NCI-H345 treated with DMSO at 0.1 percent for 48 hours (cell line): ENCODE results near the gene C17orf67.

ENCODE experiments used
- DNase-seq: peaks from one replicate; lab custom pipeline; 2025; ENCODE audit not compliant: unreplicated experiment; lab: John Stamatoyannopoulos, UW

C17orf67 gene

DNA sequence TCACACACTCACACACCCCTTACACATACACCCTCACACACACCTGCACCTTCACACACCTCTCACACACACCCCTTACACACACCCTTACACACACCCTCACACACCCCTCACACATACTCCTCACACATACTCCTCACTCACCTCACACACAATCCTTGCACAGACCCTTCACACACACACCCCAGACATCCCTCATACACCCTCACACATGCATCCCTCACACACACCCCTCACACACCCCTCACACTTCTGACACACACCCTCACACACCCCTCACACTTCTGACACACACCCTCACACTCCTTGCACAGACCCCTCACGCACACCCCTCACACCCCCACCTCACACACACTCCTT lies 23.9 kb downstream of the C17orf67 start:
- no peak for DNase-seq

DNA sequence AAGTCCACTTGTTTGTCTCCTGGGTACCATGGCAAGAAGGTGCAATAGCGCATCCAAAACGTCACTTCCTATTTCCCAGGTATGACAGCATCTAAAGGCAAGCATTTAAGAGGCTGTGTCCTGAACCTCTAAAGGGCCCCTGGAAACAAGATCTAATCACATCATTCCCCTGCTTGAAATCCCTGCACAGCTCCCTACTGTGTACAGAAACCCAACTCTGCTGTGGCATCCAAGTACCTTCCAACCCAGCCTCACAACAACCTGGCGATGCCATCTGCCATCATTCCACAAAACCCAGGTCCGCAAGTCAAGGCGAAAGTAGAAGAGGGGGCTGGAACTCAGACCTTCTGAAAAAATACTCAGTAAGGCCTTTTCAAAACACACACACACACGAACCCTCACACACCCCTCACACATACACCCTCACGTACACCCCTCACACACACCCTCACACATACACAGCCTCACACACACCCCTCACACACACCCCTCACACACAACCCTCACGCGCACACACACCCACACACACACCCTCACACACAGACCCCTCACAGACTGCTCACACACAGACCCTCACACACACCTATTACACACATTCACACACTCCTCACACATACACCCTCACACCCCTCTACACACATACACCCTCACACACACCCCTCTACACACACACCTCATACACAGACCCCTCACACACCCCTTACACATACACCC lies 24.5 kb downstream of the C17orf67 start:
- no peak for DNase-seq

DNA sequence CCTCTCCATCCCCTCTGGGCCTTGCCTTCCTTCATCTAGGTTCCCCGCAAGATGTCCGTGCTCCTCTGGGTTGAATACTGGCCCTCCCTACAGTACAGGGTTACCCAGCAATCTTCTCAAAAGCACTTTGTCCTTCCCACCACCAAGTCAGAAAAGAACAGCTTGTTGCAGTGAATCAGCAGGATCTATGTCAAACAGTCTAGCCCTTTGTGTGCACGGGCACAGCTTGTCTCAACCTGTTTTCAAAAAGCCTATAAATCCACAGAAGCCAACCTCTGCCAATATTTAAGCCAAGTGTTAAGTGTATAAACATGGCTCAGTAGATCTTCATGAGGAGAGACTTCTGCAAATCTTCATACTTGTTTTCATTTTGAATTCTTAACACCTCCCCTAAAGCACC lies 25.2 kb downstream of the C17orf67 start:
- DNase-seq, result peak; percentile 38

DNA sequence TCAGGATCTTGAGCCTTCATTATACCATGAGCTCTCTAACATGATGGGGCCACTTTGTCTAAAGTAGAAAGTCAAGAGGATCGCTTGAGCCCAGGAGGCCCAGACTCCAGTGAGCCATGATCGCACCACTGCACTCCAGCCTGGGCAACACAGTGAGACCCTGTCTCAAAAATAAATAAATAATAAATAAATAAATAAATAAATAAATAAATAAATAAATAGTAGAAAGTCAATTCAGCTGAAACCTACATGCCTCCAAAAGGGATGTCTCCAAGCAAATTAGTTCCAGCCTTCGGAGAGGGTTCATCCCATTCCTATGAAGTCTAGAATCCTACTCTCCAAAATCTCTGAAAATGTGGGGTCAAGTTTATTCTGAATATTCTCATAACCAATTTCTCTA lies 26.0 kb downstream of the C17orf67 start:
- no peak for DNase-seq

DNA sequence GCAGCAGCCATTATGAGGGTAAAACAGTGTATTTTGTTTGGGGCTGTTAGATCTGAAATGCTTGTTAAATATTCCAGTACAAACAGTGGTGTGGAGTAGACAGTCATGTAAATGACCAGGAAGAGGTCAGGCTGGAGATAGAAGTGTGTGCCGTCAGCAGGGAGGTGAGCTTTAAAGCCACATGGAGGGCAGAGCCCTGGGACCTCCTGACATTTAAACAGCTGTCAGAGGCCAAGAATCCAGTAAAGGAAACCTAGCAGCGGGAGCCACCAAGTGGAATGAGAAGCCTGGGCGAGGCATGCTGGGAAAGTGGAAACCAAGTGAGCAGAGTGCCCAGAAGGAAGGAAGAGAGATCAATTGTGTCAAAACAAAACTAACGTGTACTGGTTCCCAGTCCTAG lies 26.8 kb downstream of the C17orf67 start:
- no peak for DNase-seq

DNA sequence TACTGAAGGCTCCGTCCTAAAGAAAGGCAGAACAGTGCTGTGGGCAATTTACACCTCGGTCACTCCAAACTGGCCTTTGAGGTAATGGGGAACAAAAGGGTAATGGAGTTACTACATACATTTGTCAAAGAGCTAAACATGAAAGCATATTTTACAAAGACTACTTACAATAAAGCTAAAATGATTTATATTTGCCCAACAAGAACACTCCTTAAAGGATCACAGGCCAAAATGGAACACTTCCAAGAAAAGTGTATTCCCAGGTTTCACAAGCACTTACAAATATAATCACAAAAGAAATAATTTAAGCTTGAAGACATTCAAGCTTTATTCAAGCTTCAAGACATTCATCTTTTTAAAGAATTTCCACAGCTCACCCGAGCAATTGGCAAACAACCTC lies 29.3 kb downstream of the C17orf67 start:
- no peak for DNase-seq

DNA sequence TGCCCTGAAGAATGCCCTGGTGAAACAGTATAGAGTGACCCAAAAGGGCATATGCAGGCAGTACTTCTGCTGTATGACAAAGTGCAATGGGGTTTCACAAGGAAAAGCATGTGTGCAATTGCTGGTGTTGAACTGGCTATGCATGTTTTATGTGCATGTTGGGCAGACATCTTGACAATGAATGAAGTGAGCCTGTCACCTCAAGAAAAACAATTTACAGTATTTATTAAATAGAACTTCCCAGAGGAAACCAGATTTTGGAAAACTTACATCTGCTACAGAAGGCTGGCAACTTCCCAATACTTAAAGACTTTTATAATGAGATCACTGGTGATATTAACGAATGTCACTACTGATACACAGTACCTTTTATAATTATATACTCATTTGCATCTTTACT lies 30.6 kb downstream of the C17orf67 start:
- DNase-seq, result no peak

DNA sequence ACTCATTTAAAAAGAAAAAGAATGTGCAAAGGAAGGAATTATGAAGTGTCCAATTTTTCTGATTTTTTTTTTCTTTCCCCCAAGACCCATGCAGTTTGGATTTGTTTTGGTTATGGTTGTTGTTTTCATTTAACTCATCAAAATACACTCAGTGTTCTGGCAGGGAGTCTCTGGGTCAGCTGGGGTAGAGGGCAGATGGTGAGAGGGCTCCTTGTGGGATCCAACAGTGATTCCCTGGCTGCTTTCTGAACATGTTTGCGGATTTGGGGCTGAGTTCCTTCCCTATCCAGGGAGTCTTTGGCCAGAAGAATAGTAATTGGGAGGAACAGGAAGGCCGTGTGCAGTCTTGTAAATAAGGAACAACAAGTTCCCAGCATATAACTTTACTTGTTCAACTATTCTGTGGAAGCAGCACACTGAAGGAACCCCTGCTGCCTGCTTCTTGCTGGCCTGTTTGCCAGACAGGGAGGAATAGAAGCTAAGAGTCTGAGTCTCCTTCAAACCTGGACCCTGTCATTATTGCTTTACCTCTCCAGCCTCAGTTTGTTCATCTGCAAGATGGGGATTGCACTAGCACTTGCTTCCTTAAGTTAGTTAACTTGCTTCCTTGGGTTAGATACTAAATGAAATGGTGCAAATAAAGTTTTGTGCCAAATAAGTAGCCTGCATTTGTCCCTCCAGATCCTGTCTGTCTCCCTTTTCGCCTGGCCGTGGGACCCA lies 32.1 kb downstream of the C17orf67 start:
- DNase-seq, result no peak

DNA sequence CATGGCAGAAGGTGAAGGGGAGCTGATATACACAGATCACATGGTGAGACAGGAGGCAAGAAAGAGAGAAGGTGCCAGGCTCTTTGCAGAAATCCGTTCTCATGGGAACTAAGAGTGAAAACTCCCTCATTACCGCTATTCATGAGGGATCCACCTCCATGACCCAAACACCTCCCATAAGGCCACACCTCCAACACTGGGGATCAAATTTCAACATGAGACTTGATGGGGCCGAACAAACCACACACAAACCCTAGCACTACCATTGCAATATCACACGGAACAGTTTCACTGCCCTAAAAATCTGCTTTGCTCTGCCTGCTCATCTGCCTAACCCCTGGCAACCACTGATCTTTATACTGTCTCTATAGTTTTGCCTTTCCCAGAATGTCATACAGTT lies 34.8 kb downstream of the C17orf67 start:
- DNase-seq, result no peak

DNA sequence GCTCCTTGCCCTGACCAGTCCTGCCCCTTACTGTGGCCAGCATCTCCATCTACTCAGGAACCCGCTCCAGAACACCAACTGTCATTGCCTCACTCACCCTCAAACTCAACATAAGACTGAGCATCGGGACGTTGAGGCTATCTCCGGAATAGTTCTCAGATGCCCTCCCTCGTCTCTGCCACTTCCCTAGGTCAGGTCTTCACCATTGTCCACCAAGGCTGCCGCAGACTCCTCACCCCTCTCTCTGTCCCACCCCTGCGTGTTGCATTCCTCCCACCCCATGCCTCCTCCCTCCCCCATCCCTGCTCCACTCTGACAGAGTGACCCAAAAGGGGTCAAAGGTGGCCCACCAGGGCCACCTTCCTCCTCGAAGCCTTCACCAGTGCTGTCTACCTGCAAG lies 37.2 kb downstream of the C17orf67 start:
- DNase-seq, result no peak

DNA sequence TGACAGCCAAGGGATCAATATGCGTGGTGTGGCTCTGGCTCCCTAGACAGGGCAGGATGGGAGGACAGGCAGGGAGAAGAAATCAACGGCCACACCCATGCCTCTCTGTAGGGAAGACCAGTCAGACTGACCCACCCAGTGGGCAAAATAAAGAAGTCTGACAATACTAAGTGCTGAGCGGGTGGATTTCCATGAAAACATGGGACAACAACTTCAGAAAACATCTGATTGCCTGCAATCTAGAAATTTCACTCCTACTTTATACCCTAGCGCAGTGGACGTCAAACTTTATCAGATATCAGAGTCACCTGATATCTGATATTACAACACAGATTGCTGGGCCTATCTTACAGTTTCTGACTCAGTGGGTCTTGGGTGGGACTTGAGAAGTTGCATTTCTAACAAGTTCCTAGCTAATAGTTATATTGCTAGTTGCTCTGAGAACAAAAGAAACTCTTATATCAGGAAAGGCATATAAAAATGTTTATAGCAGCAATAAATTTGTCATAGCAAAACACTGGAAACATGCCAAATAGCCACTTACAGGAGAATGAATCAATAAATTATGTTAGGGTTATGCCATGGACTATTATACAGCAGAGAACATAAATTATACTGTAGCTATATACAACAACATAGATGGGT lies 38.4 kb downstream of the C17orf67 start:
- no peak for DNase-seq

DNA sequence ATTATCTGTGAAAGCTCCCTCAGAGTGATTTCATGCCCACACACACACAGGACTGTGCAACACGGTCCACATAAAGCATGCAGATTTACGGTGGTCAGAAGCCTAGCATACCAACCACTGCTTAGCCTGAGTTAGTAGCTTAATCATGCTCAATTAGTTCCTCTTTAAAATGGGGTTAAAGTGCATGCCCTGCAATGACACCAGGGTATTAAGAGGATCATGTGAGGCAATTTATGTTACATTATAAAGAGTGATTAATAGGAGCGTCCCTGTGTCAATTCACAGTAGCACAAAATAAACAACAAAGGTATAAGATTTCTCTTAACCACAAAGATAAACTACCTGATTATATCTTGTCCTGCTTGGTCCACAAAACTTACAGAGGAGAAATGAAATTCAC lies 39.8 kb downstream of the C17orf67 start:
- no peak for DNase-seq

DNA sequence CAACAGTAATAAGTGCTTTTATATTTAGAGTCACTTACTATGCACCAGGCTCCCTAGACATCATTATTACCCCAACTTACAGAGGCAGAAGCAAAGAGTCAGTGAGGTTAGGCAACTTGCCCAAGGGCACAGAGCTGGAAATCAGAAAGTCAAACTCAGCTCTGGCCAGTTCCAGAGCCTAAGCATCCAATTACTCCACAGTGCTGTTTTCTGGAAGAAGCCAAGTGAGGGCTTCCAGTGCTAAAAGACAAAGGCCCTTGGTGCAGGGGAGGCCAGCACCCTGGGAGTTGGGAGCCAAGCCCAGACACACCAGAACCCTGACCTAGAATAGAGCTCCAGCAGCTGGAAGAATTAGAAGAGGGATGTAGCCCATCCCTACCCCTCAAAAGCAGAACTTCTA lies 40.2 kb downstream of the C17orf67 start:
- no peak for DNase-seq

DNA sequence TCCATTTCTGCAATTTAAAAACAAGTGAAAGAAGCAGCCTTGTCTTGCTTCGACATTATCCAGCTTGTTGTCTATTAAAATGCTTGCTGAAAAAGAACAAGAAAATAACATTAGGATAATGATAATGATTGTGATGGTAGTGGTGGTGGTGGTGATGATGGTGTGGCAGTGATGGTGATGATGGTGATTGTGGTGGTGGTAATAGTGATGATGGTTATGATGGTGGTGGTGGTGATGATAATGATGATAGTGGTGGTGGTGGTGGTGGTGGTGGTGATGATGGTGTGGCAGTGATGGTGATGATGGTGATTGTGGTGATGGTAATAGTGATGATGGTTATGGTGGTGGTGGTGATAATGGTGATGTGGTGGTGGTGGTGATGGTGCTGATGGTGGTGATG lies 41.5 kb downstream of the C17orf67 start:
- no peak for DNase-seq

DNA sequence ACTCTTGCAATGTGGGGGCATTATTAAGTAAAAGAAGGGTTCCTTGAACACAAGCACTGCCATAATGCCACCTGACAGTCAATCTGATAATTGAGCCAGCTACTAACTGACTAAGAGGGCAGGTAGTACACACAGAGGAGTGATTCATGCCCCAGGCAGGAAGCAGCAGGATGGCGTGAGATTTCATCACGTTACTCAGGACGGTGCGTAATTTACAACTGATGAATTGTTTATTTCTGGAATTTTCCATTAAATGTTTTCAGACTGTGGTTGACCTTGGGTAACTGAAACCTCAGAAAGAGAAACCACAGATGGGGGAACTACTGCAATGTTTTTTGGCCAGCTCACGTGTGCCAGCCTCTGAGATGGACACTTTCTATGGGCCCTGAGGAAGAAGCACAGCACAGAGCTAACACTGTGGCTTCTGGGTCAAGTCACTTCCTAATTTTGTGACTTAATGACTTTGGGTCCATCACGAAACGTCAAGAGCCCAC lies 46.7 kb downstream of the C17orf67 start:
- no peak for DNase-seq

DNA sequence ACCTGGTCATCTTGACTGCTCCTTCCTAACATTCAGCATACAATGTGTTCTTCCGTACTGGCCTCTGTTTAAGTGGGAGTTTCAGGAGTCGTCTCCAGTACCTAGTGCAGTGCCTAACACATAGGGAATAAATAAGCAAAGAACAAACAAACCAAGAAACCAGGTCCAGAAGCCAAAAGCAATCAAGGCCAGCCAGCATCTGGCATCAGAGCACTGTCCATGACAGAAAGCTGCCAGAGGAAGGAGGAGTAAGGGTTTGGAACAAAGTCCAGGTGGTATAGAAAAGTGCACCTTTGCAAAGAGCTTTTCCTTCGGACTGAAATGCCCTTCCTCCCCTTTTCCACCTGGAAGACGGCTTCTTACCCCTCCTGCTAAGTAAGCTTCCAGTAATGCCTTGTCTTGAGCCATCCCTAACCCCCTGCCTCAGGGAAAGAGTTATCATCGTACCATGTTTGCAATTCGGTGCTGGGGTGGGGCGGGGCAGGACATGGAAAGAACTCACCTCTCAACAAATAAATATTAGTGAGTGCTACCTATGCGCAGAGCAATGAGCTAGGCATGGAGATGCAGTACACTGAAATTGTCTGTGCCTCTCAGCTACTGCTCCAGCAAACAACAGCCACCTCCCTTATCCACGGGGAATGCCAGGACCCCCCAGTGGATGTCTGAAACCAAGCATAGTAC lies 47.6 kb downstream of the C17orf67 start:
- DNase-seq, result no peak

DNA sequence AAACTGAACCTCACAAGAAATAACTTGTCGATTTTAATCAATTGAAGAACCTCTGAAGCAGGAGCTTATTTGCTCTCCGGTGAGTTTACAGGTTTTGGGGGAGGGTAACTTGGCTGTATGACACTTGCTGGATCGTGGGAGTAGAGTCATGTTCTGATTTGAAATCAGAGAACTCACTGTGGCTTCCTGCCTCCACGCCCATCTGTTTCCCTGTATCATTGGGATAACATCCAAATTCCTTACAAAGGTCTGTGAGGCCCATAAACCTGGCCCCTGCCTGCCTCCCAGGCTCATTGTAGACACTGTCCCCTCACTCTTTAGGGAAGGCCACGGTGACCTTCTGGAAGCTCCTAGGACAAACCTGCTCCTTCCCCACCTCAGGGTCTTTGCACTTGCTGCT lies 48.3 kb downstream of the C17orf67 start:
- DNase-seq, result no peak

DNA sequence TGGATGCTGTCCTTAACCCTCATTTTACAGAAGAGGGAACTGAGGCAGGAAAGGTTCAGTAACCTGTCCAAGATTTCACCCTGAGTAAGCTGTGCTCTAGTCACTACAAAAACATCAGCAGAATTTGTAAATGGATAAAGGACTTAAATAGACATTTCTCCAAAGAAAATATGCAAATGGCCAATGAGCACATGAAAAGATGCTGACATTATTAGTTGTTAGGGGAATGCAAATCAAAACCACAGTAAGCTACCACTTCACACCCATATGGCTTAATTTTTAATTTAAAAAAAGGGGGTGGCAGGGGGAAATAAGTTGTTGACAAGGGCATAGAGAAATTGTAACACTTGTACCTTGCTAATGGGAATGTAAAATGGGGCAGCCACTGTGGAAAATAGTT lies 51.4 kb downstream of the C17orf67 start:
- DNase-seq, result no peak

DNA sequence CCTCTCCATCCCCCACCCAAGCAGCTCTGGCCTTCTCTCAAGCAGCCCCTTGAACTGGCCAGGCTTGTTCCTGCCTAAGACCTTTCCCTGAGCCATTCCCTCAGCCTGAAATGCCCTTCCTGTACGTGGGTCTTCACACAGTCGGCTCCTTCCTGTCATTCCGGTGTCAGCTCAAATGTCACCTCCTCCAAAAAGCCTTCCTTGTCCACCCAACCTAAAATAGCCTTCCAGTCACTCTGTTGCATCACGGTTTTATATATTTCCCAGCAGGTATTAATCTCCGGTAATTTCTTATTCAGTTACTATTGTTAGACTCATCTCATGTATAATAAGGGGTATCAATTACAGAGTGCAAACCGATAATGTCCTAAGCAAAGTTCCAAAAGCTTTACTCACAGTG lies 51.8 kb downstream of the C17orf67 start:
- no peak for DNase-seq

DNA sequence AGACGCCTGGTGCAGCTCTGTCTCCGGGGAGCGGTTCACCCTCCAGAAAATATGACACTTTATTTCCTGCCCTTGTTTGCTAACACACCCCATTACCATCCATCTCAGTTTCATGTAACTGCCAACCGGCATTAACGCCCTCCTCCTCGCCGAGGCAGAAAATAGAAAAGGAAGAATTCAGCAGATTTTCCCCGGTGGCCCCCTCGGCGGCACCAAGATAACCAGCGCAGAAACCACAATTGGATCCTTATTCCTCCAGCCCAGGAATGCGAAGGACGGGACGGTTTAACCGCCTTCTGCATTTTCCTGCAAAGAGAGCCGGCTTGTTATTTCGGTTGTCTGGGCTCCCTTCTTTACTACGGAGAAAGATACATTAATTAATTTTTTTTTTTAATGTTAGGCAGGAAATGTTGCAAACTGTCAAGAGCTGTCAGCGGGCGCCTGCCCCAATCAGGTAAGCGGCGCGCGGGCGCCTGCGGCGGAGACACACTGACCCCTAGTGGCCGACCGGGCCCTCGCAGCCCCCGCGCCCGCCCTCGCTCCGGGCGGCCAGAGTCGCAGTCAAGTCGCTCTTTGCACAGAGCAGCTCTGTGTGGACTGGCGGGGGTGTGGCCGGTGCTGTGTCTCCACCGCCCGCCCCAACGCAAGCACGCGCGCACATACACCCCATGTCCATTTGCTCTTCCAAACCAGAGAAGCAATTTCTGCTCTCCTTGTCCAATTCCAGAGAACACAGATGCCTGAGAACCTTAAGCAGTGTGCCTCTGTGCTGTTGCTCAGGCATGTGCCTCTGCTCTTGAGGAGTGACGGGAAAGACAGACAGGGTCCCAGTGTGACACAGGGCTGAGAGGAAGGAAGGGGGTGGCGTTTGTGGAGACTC lies 53.6 kb downstream of the C17orf67 start:
- DNase-seq, result peak; percentile 85

DNA sequence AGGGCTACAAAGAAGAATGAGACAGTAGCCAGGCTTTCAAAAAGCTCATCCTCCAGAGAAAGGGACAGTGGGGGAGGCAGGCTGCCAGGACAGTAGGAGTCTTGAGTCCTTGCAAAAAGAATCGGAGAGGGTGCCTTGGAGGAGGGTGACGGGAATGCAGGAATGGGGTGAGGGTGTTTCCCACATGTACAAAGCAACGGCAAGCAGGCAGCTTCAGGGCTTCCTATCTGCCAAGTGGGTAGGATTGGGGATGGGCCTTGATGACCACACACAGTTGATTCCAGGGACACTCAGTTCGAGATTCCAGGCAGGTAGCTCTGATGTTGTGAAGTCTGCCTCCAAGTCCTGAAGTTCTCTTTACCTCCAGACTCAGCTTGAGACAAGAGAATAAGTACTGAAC lies 54.4 kb downstream of the C17orf67 start:
- no peak for DNase-seq
